Measurements from ENCODE around the gene ZNF492. TPM values are rescaled to one million over a fixed set of nuclear protein-coding genes. Genes with fewer than 3 reads are reported as not detected.
"Not testable (repeated sequence)": the region's sequence is repeated elsewhere in the genome, so short reads cannot be mapped to it uniquely, and the experiment has no call there.

Gene ZNF492
- total RNA-seq (under 1 TPM; 0.37 to 0.57 TPM), total RNA-seq (1.9 reads per million in 2 donors)

GRCh38 chr19:22633706-22634449 lies at the start of gene ZNF492:
Gene ZNF492, plus strand, starts transcription at chr19:22634324. Its CDS starts 19,076 bp downstream, at chr19:22653400.
- ATAC-seq: peak; percentile 97
- H3K4me1 Mint-ChIP-seq; H3K9me3 ChIP-seq (ENCODE audit: control insufficient read depth, low read length, poor library complexity, severe bottlenecking); H3K36me3 Mint-ChIP-seq (ENCODE audit: low read depth); H3K27me3 Mint-ChIP-seq; H3K27ac Mint-ChIP-seq: not testable (repeated sequence)
- DNase-seq: peak; percentile 48 to 54 (median 53)
- peak within 1 kb of the TSS; percentile 87 for H3K4me3 Mint-ChIP-seq

- Mint-ChIP-seq H3K36me3 (ENCODE audit: low read depth) (no peaks in the 10 kb centered on the region), H3K4me1 (no peaks in the 10 kb centered on the region), H3K27ac (no peak overlapping the region), H3K27me3 (no peaks in the 10 kb centered on the region), H3K4me3 (no peak overlapping the region)
- DNase-seq (no peak), ATAC-seq (no peak)
- no peaks in the 10 kb centered on the region for H3K9me3 ChIP-seq (ENCODE audit: control insufficient read depth, low read length, poor library complexity, severe bottlenecking)
These were observed 38.7 kb upstream of the ZNF492 start for GRCh38 chr19:22595422-22595821.

GRCh38 chr19:22595918-22596341 lies 38.2 kb upstream of the ZNF492 start:
- no peaks in the 10 kb centered on the region for H3K27me3 Mint-ChIP-seq
- no peaks in the 10 kb centered on the region for H3K4me1 Mint-ChIP-seq
- H3K4me3 Mint-ChIP-seq: no peak overlapping the region
- ATAC-seq (no peak), DNase-seq (no peak)
- no peaks in the 10 kb centered on the region for H3K9me3 ChIP-seq (ENCODE audit: control insufficient read depth, low read length, poor library complexity, severe bottlenecking)
- H3K36me3 Mint-ChIP-seq (ENCODE audit: low read depth): no peaks in the 10 kb centered on the region
- no peak overlapping the region for H3K27ac Mint-ChIP-seq

GRCh38 chr19:22600690-22601648 lies 33.2 kb upstream of the ZNF492 start:
- no peak for DNase-seq
- H3K27me3 Mint-ChIP-seq: no peaks in the 10 kb centered on the region
- no peak overlapping the region for H3K27ac Mint-ChIP-seq
- no peaks in the 10 kb centered on the region for H3K4me1 Mint-ChIP-seq
- ATAC-seq: no peak
- H3K4me3 Mint-ChIP-seq: no peak overlapping the region
- peaks cover 4% of the 10 kb centered on the region for H3K36me3 Mint-ChIP-seq (ENCODE audit: low read depth)
- H3K9me3 ChIP-seq (ENCODE audit: control insufficient read depth, low read length, poor library complexity, severe bottlenecking): no peaks in the 10 kb centered on the region

- ATAC-seq (no peak), DNase-seq (no peak)
- H3K27me3 Mint-ChIP-seq: no peaks in the 10 kb centered on the region
- H3K4me1 Mint-ChIP-seq: no peaks in the 10 kb centered on the region
- H3K36me3 Mint-ChIP-seq (ENCODE audit: low read depth): peaks cover 4% of the 10 kb centered on the region
- H3K27ac Mint-ChIP-seq: no peak overlapping the region
- no peak overlapping the region for H3K4me3 Mint-ChIP-seq
- H3K9me3 ChIP-seq (ENCODE audit: control insufficient read depth, low read length, poor library complexity, severe bottlenecking): no peaks in the 10 kb centered on the region
These were observed 32.1 kb upstream of the ZNF492 start for GRCh38 chr19:22601906-22602630.

GRCh38 chr19:22602631-22603272 lies 31.4 kb upstream of the ZNF492 start:
- no peak for DNase-seq
- Mint-ChIP-seq H3K27ac (no peak overlapping the region), H3K4me1 (no peaks in the 10 kb centered on the region), H3K27me3 (no peaks in the 10 kb centered on the region), H3K4me3 (no peak overlapping the region), H3K36me3 (ENCODE audit: low read depth) (peaks cover 4% of the 10 kb centered on the region)
- ATAC-seq: no peak
- no peaks in the 10 kb centered on the region for H3K9me3 ChIP-seq (ENCODE audit: control insufficient read depth, low read length, poor library complexity, severe bottlenecking)

GRCh38 chr19:22603518-22604440 lies 30.3 kb upstream of the ZNF492 start:
- Mint-ChIP-seq H3K36me3 (ENCODE audit: low read depth) (peaks cover 4% of the 10 kb centered on the region), H3K27me3 (no peaks in the 10 kb centered on the region), H3K4me1 (no peaks in the 10 kb centered on the region), H3K27ac (no peak overlapping the region), H3K4me3 (no peak overlapping the region)
- no peak for DNase-seq
- ATAC-seq: no peak
- no peaks in the 10 kb centered on the region for H3K9me3 ChIP-seq (ENCODE audit: control insufficient read depth, low read length, poor library complexity, severe bottlenecking)

GRCh38 chr19:22604571-22605274 lies 29.4 kb upstream of the ZNF492 start:
- DNase-seq (no peak), ATAC-seq (no peak)
- no peak overlapping the region for H3K4me3 Mint-ChIP-seq
- H3K27ac Mint-ChIP-seq: no peak overlapping the region
- no peaks in the 10 kb centered on the region for H3K27me3 Mint-ChIP-seq
- no peaks in the 10 kb centered on the region for H3K9me3 ChIP-seq (ENCODE audit: control insufficient read depth, low read length, poor library complexity, severe bottlenecking)
- H3K36me3 Mint-ChIP-seq (ENCODE audit: low read depth): peaks cover 4% of the 10 kb centered on the region
- H3K4me1 Mint-ChIP-seq: no peaks in the 10 kb centered on the region

- Mint-ChIP-seq H3K4me3 (no peak overlapping the region), H3K4me1 (no peaks in the 10 kb centered on the region), H3K27ac (no peak overlapping the region), H3K27me3 (no peaks in the 10 kb centered on the region), H3K36me3 (ENCODE audit: low read depth) (peaks cover 4% of the 10 kb centered on the region)
- no peak for DNase-seq
- no peaks in the 10 kb centered on the region for H3K9me3 ChIP-seq (ENCODE audit: control insufficient read depth, low read length, poor library complexity, severe bottlenecking)
- no peak for ATAC-seq
These were observed 28.6 kb upstream of the ZNF492 start for GRCh38 chr19:22605275-22606211.

- no peaks in the 10 kb centered on the region for H3K27me3 Mint-ChIP-seq
- H3K27ac Mint-ChIP-seq: no peak overlapping the region
- ATAC-seq (no peak), DNase-seq (no peak)
- no peaks in the 10 kb centered on the region for H3K9me3 ChIP-seq (ENCODE audit: control insufficient read depth, low read length, poor library complexity, severe bottlenecking)
- no peak overlapping the region for H3K4me3 Mint-ChIP-seq
- peaks cover 4% of the 10 kb centered on the region for H3K36me3 Mint-ChIP-seq (ENCODE audit: low read depth)
- no peaks in the 10 kb centered on the region for H3K4me1 Mint-ChIP-seq
These were observed 27.9 kb upstream of the ZNF492 start for GRCh38 chr19:22606212-22606553.

All from T-helper 17 cell (primary cell).